BE2C (cell line): ENCODE results near the gene MIB2.

Source experiments
- DNase-seq: peaks from one replicate; pipeline ENCODE4 v3.0.0-alpha.2; 2020
- H3K27me3 ChIP-seq: fragments of 250-450 bp; sonication (Bioruptor Pico); 2 replicates; pipeline ENCODE4 v1.5.1; 2020; ENCODE audit warnings: mild to moderate bottlenecking
- H3K36me3 ChIP-seq: fragments of 250-450 bp; sonication (Bioruptor Pico); 2 replicates; pipeline ENCODE4 v1.5.1; 2020; ENCODE audit warnings: mild to moderate bottlenecking
- H3K4me1 ChIP-seq: fragments of 250-450 bp; sonication (Bioruptor Pico); 2 replicates; pipeline ENCODE4 v1.5.1; 2020
- H3K4me3 ChIP-seq: 2 replicates; pipeline ENCODE4 v1.5.1; 2011; ENCODE audit warnings: low read depth, low read length
- H3K9me3 ChIP-seq: fragments of 250-450 bp; sonication (Bioruptor Pico); 2 replicates; pipeline ENCODE4 v1.5.1; 2020
- TF ChIP-seq, protein P1 (sequence below): IDR thresholded peaks from 2 replicates; pipeline ENCODE4 v1.5.1; 2012; ENCODE audit warnings: mild to moderate bottlenecking, low read depth, low read length

The MIB2 gene

GRCh38 chr1:1598051-1598719, 17.1 kb upstream of the MIB2 start:
- peaks cover 4% of the 10 kb centered on the region for H3K27me3 ChIP-seq
- peaks cover 13% of the 10 kb centered on the region for H3K4me1 ChIP-seq
- H3K4me3 ChIP-seq, result no peak overlapping the region
- H3K36me3 ChIP-seq, result no peaks in the 10 kb centered on the region
- H3K9me3 ChIP-seq, result no peaks in the 10 kb centered on the region
- TF ChIP-seq, protein P1, sequence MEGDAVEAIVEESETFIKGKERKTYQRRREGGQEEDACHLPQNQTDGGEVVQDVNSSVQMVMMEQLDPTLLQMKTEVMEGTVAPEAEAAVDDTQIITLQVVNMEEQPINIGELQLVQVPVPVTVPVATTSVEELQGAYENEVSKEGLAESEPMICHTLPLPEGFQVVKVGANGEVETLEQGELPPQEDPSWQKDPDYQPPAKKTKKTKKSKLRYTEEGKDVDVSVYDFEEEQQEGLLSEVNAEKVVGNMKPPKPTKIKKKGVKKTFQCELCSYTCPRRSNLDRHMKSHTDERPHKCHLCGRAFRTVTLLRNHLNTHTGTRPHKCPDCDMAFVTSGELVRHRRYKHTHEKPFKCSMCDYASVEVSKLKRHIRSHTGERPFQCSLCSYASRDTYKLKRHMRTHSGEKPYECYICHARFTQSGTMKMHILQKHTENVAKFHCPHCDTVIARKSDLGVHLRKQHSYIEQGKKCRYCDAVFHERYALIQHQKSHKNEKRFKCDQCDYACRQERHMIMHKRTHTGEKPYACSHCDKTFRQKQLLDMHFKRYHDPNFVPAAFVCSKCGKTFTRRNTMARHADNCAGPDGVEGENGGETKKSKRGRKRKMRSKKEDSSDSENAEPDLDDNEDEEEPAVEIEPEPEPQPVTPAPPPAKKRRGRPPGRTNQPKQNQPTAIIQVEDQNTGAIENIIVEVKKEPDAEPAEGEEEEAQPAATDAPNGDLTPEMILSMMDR, result no peak
- no peak for DNase-seq

GRCh38 chr1:1598720-1599029, 16.6 kb upstream of the MIB2 start:
- H3K4me1 ChIP-seq, result peaks cover 18% of the 10 kb centered on the region

GRCh38 chr1:1599030-1599934, 16.0 kb upstream of the MIB2 start:
- Histone ChIP-seq H3K27me3 (peaks cover 4% of the 10 kb centered on the region), H3K4me3 (no peak overlapping the region), H3K9me3 (no peaks in the 10 kb centered on the region), H3K4me1 (peaks cover 20% of the 10 kb centered on the region), H3K36me3 (no peaks in the 10 kb centered on the region)
- peak; percentile 68 for DNase-seq
- TF ChIP-seq, protein P1, result no peak

More at GRCh38 chr1:1598720-1599029, 16.6 kb upstream of the MIB2 start:
- no peak for DNase-seq
- Histone ChIP-seq H3K4me3 (no peak overlapping the region), H3K27me3 (peaks cover 4% of the 10 kb centered on the region), H3K36me3 (no peaks in the 10 kb centered on the region), H3K9me3 (no peaks in the 10 kb centered on the region)
- TF ChIP-seq, protein P1, result no peak

- peak within 1 kb of the TSS; percentile 36 for H3K4me3 ChIP-seq
- no peaks in the 10 kb centered on the region for H3K9me3 ChIP-seq
- TF ChIP-seq, protein P1, result no peak
- H3K36me3 ChIP-seq, result no peaks in the 10 kb centered on the region
- no peak for DNase-seq
- peaks cover 20% of the 10 kb centered on the region for H3K4me1 ChIP-seq
- H3K27me3 ChIP-seq, result peaks cover 4% of the 10 kb centered on the region
Observed at GRCh38 chr1:1599935-1600860, 15.1 kb upstream of the MIB2 start, which contains the start of gene FNDC10. TSS of gene FNDC10 (minus strand) at chr1:1600135. CDS start at chr1:1600015, 120 bp downstream.

DNA sequence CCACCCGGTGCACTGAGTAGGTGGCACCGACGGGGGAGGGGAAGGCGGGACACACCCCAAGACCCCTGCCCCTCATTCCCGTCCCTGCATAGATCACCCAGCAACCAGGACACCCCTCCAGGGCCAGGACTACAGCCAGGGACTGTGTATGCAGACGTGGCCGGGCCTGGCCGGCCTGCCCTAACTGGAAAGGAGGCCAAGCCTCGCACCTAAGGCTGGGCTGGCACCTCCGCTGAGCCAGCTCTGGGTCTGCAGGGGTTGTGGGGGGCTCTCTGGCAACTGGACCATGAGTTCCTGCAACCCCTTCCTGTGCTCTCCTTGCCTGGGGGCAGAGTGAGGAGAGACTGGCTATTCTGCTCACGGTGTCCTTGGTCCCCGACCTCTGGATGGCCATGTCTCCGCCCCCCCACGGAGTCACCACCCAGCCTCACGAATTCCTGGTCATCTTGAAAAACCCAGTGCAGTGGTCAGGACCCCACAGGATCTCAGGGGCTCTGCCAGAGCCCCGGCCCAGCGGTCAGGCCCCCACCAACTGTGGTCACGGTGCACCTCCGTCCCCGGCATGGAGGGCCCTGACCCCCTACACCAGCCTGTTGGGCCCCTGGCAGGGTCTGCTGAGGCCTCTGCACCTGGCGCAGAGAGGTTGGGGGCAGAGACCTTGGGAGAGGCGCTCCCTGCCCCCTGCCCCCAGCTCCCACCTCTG, 14.3 kb upstream of the MIB2 start:
- Histone ChIP-seq H3K4me3 (no peak overlapping the region), H3K9me3 (no peaks in the 10 kb centered on the region), H3K36me3 (no peaks in the 10 kb centered on the region), H3K4me1 (peaks cover 20% of the 10 kb centered on the region), H3K27me3 (peaks cover 4% of the 10 kb centered on the region)
- DNase-seq, result no peak
- TF ChIP-seq, protein P1, result no peak
